HG03066 (cell line): ENCODE data around the gene BEST3.
"Not testable (repeated sequence)": the region's sequence is repeated elsewhere in the genome, so short reads cannot be mapped to it uniquely, and the experiment has no call there.

ENCODE experiments used
- ATAC-seq: cut with Tn5 transposase; IDR thresholded peaks from one replicate; pipeline ENCODE4 v1.9.1; 2021; ENCODE audit warnings: low read depth; ENCODE audit not compliant: unreplicated experiment

BEST3 gene

GRCh38 chr12:69688471-69689427 is 10.4 kb downstream of the BEST3 start:
- peak; percentile 47 for ATAC-seq

GRCh38 chr12:69688021-69688420 is 11.1 kb downstream of the BEST3 start:
- no peak for ATAC-seq

- no peak for ATAC-seq
Observed at GRCh38 chr12:69687390-69687789, 11.7 kb downstream of the BEST3 start.

- no peak for ATAC-seq
Observed at GRCh38 chr12:69686731-69687130, 12.4 kb downstream of the BEST3 start.

- ATAC-seq = peak; percentile 48
Observed at GRCh38 chr12:69685810-69686209, 13.3 kb downstream of the BEST3 start.

GRCh38 chr12:69684466-69684865 is 14.6 kb downstream of the BEST3 start:
- no peak for ATAC-seq

GRCh38 chr12:69682110-69682755 is 16.9 kb downstream of the BEST3 start:
- no peak for ATAC-seq

GRCh38 chr12:69679119-69679518 is 20.0 kb downstream of the BEST3 start:
- ATAC-seq = no peak

GRCh38 chr12:69676257-69677012 is 22.7 kb downstream of the BEST3 start:
- no peak for ATAC-seq

- ATAC-seq = no peak
Observed at GRCh38 chr12:69672195-69672594, 26.9 kb downstream of the BEST3 start.

GRCh38 chr12:69671597-69671996 is 27.5 kb downstream of the BEST3 start:
- no peak for ATAC-seq

GRCh38 chr12:69666798-69667197 is 32.3 kb downstream of the BEST3 start:
- no peak for ATAC-seq

- not testable (repeated sequence) for ATAC-seq
Observed at GRCh38 chr12:69664930-69665377, 34.1 kb downstream of the BEST3 start.

- no peak for ATAC-seq
Observed at GRCh38 chr12:69663726-69664125, 35.4 kb downstream of the BEST3 start.

GRCh38 chr12:69662764-69663163 is 36.3 kb downstream of the BEST3 start:
- ATAC-seq = no peak

- no peak for ATAC-seq
Observed at GRCh38 chr12:69661386-69661785, 37.7 kb downstream of the BEST3 start.

- no peak for ATAC-seq
Observed at GRCh38 chr12:69660164-69660863, 38.8 kb downstream of the BEST3 start.

- no peak for ATAC-seq
Observed at GRCh38 chr12:69658203-69658602, 40.9 kb downstream of the BEST3 start.

GRCh38 chr12:69657376-69658137 is 41.5 kb downstream of the BEST3 start:
- no peak for ATAC-seq
